ENCODE results near the gene BMF. TPM values are rescaled to one million over a fixed set of nuclear protein-coding genes. Genes with fewer than 3 reads are reported as not detected.

Gene BMF
- total and polyA plus RNA-seq, 7 donors, result 4.8 to 18.1 (median 15.3) TPM

GRCh38 chr15:40040770-40041169, 67.9 kb downstream of the BMF start:
- peaks cover 0 to 41% (median 31%) of the 10 kb centered on the region in 4 donors for H3K4me1 ChIP-seq

GRCh38 chr15:40040293-40040635, 68.4 kb downstream of the BMF start:
- Histone ChIP-seq H3K4me1 (peaks cover 0 to 37% (median 26%) of the 10 kb centered on the region in 4 donors), H3K9me3 (no peaks in the 10 kb centered on the region), H3K4me3 (no peak overlapping the region), H3K36me3 (peaks cover 7 to 23% (median 13%) of the 10 kb centered on the region in 4 donors), H3K27ac (peak overlapping the region in 3 of 4 donors; percentile 87 to 97 (median 94)), H3K27me3 (no peaks in the 10 kb centered on the region)
- WGBS, 2 donors, result 71 to 77% methylated on average over 6 of the region's 6 CpGs
- intact Hi-C loops (cut with DNase I), result no loop called here
- TF ChIP-seq POLR2A (IDR thresholded peaks at IDR 0.05) (no peak), CTCF (IDR thresholded peaks at IDR 0.05) (no peak), POLR2AphosphoS5 (IDR thresholded peaks at IDR 0.05) (no peak), EP300 (IDR thresholded peaks at IDR 0.05) (no peak)
- DNase-seq, result peak; percentile 40

More at GRCh38 chr15:40040770-40041169, 67.9 kb downstream of the BMF start:
- Histone ChIP-seq H3K27me3 (no peaks in the 10 kb centered on the region), H3K4me3 (no peak overlapping the region), H3K36me3 (peaks cover 7 to 18% (median 10%) of the 10 kb centered on the region in 4 donors), H3K9me3 (no peaks in the 10 kb centered on the region), H3K27ac (peak overlapping the region in 1 of 4 donors; percentile 97)
- intact Hi-C loops (cut with DNase I), result no loop called here
- peak; percentile 41 for DNase-seq
- TF ChIP-seq POLR2AphosphoS5 (IDR thresholded peaks at IDR 0.05), result no peak
- no peak for TF ChIP-seq EP300 (IDR thresholded peaks at IDR 0.05)
- no peak for TF ChIP-seq POLR2A (IDR thresholded peaks at IDR 0.05)
- WGBS, 2 donors, result 88 to 90% methylated on average over 3 of the region's 3 CpGs

- H3K4me1 ChIP-seq, result peaks cover 0 to 26% (median 19%) of the 10 kb centered on the region in 4 donors
- peak; percentile 97 for DNase-seq
- H3K27me3 ChIP-seq, result no peaks in the 10 kb centered on the region
- peak within 1 kb of the TSS; percentile 87 to 97 (median 92) for H3K27ac ChIP-seq
- TF ChIP-seq EP300 (IDR thresholded peaks at IDR 0.05) (no peak), CTCF (IDR thresholded peaks at IDR 0.05) (peak in 2 of 4 experiments; percentile 57 to 59), POLR2A (IDR thresholded peaks at IDR 0.05) (peak; percentile 61 to 63), POLR2AphosphoS5 (IDR thresholded peaks at IDR 0.05) (peak; percentile 84 to 95 (median 92))
- intact Hi-C loops (cut with DNase I), result loop anchor here (2.0 kb wide), 1 partner anchor 256 kb away; the partner anchor contains the start of gene FSIP1
- peaks cover 17 to 37% (median 26%) of the 10 kb centered on the region in 4 donors for H3K36me3 ChIP-seq
- no peaks in the 10 kb centered on the region for H3K9me3 ChIP-seq
- peak within 1 kb of the TSS; percentile 64 to 87 (median 76) for H3K4me3 ChIP-seq
- 1% methylated on average over 59 of the region's 59 CpGs for WGBS, 2 donors
Observed at GRCh38 chr15:40038638-40039543, 69.8 kb downstream of the BMF start, which contains the start of gene SRP14. Gene SRP14, minus strand, starts transcription at chr15:40039181. Its CDS starts 65 bp downstream, at chr15:40039116.

- H3K4me3 ChIP-seq, result peak overlapping the region; percentile 64 to 87 (median 76)
- peaks cover 0 to 26% (median 19%) of the 10 kb centered on the region in 4 donors for H3K4me1 ChIP-seq
- intact Hi-C loops (cut with DNase I), result loop anchor here (2.0 kb wide), 1 partner anchor 255 kb away; the partner anchor contains the start of gene FSIP1
- TF ChIP-seq POLR2AphosphoS5 (IDR thresholded peaks at IDR 0.05) (no peak), EP300 (IDR thresholded peaks at IDR 0.05) (no peak), POLR2A (IDR thresholded peaks at IDR 0.05) (no peak), CTCF (IDR thresholded peaks at IDR 0.05) (no peak)
- no peaks in the 10 kb centered on the region for H3K27me3 ChIP-seq
- no peaks in the 10 kb centered on the region for H3K9me3 ChIP-seq
- 1% methylated on average over 18 of the region's 18 CpGs for WGBS, 2 donors
- H3K27ac ChIP-seq, result peak overlapping the region; percentile 87 to 97 (median 92)
- DNase-seq, result no peak
- peaks cover 21 to 43% (median 31%) of the 10 kb centered on the region in 4 donors for H3K36me3 ChIP-seq
Observed at GRCh38 chr15:40038275-40038637, 70.4 kb downstream of the BMF start.

Other genes with a start within 250 kb of the BMF start
- 1 to 10 TPM; 3.1 to 7.9 (median 6.3) TPM for gene GPR176, start 188.6 kb downstream of the BMF start, total RNA-seq
- 1 to 10 TPM in 1 of 3 donors, under 1 TPM in 2; 0.23 to 3.9 (median 0.60) TPM for gene GPR176, start 188.6 kb downstream of the BMF start, polyA plus RNA-seq
- gene EIF2AK4, start 174.8 kb downstream of the BMF start, total RNA-seq, result 10 to 100 TPM; 25.0 to 46.5 (median 29.0) TPM
- gene EIF2AK4, start 174.8 kb downstream of the BMF start, polyA plus RNA-seq, result 10 to 100 TPM; 16.2 to 23.1 (median 22.0) TPM
- 100 to 1,000 TPM; 307 to 378 (median 342) TPM for gene SRP14, start 69.7 kb downstream of the BMF start, total RNA-seq
- gene SRP14, start 69.7 kb downstream of the BMF start, polyA plus RNA-seq, result 100 to 1,000 TPM; 304 to 467 (median 403) TPM
- 1 to 10 TPM in 2 of 4 donors, under 1 TPM in 2; 0.33 to 3.6 (median 1.2) TPM for gene BUB1B, start 52.2 kb upstream of the BMF start, total RNA-seq
- 1 to 10 TPM in 2 of 3 donors, under 1 TPM in 1; 0.60 to 9.6 (median 1.8) TPM for gene BUB1B, start 52.2 kb upstream of the BMF start, polyA plus RNA-seq
- 1 to 10 TPM in 3 of 4 donors, under 1 TPM in 1; 0.33 to 3.0 (median 1.2) TPM for gene PAK6, start 130.2 kb upstream of the BMF start, total RNA-seq
- 1 to 10 TPM; 1.2 to 2.8 (median 1.6) TPM for gene PAK6, start 130.2 kb upstream of the BMF start, polyA plus RNA-seq
- gene ANKRD63, start 174.2 kb upstream of the BMF start, total RNA-seq, result 1 to 10 TPM in 1 of 4 donors, not detected in 3; 1.6 TPM
- gene ANKRD63, start 174.2 kb upstream of the BMF start, polyA plus RNA-seq, result not detected
- 10 to 100 TPM in 2 of 4 donors, 1 to 10 TPM in 2; 5.4 to 12.5 (median 9.4) TPM for gene PLCB2, start 199.1 kb upstream of the BMF start, total RNA-seq
- gene PLCB2, start 199.1 kb upstream of the BMF start, polyA plus RNA-seq, result 10 to 100 TPM in 1 of 3 donors, 1 to 10 TPM in 2; 2.4 to 27.5 (median 2.8) TPM
- 10 to 100 TPM; 41.0 to 63.1 (median 51.8) TPM for gene INAFM2, start 214.8 kb upstream of the BMF start, total RNA-seq
- gene INAFM2, start 214.8 kb upstream of the BMF start, polyA plus RNA-seq, result 10 to 100 TPM in 1 of 3 donors, 1 to 10 TPM in 2; 6.6 to 13.4 (median 9.0) TPM
- 10 to 100 TPM; 43.9 to 97.2 (median 65.3) TPM for gene CCDC9B, start 232.1 kb upstream of the BMF start, total RNA-seq
- gene CCDC9B, start 232.1 kb upstream of the BMF start, polyA plus RNA-seq, result 10 to 100 TPM in 1 of 3 donors, 1 to 10 TPM in 2; 5.1 to 33.4 (median 7.8) TPM
- 1 to 10 TPM in 1 of 4 donors, not detected in 3; 8.2 TPM for gene PHGR1, start 242.2 kb upstream of the BMF start, total RNA-seq
- gene PHGR1, start 242.2 kb upstream of the BMF start, polyA plus RNA-seq, result over 10,000 TPM; 12,817 to 35,077 (median 19,474) TPM
- 1 to 10 TPM in 1 of 4 donors, under 1 TPM in 3; 0.16 to 1.1 (median 0.38) TPM for gene DISP2, start 249.3 kb upstream of the BMF start, total RNA-seq
- gene DISP2, start 249.3 kb upstream of the BMF start, polyA plus RNA-seq, result 1 to 10 TPM; 1.8 to 3.0 (median 2.8) TPM

All from sigmoid colon (tissue), 7 donors.